Measurements from ENCODE around the gene CAMTA2. TPM values are rescaled to one million over a fixed set of nuclear protein-coding genes. Genes with fewer than 3 reads are reported as not detected.

The CAMTA2 gene
- total and polyA plus RNA-seq, 9 of the 15 experiments (the other 6 are each of a cell fraction or from before 2014, with no cell fraction given): 0.24 to 25.1 (median 6.3) TPM

GRCh38 chr17:4950075-4950745 lies 37.3 kb downstream of the CAMTA2 start (continued):
- TF ChIP-seq ZNF449 (CRISPR knock-in tag; IDR thresholded peaks at IDR 0.05) (no peak), ZNF311 (CRISPR knock-in tag; IDR thresholded peaks at IDR 0.05) (no peak), ATF6 (CRISPR knock-in tag; IDR thresholded peaks at IDR 0.05) (no peak), CUX1 (CRISPR knock-in tag; IDR thresholded peaks at IDR 0.05) (no peak), DNMT1 (IDR thresholded peaks at IDR 0.05) (no peak), ZNF23 (CRISPR knock-in tag; IDR thresholded peaks at IDR 0.05) (no peak), E2F3 (CRISPR knock-in tag; IDR thresholded peaks at IDR 0.05) (no peak), RBBP5 (IDR thresholded peaks at IDR 0.05; ENCODE audit: borderline replicate concordance, insufficient read depth, low read length, poor library complexity, severe bottlenecking) (peak; percentile 27), RBM34 (IDR thresholded peaks at IDR 0.05; ENCODE audit: borderline replicate concordance, insufficient read depth, low read length) (no peak), SIN3B (IDR thresholded peaks at IDR 0.05; ENCODE audit: low read depth) (no peak), HMBOX1 (IDR thresholded peaks at IDR 0.05) (no peak), MITF (IDR thresholded peaks at IDR 0.05) (no peak), PTBP1 (IDR thresholded peaks at IDR 0.05; ENCODE audit: low read depth, low read length) (no peak), TAF15 (IDR thresholded peaks at IDR 0.05; ENCODE audit: low read depth, low read length) (no peak), MAX (CRISPR knock-in tag; IDR thresholded peaks at IDR 0.05) (no peak)
